DND-41 (cell line): ENCODE results near the gene ZBED5.

Experiments used
- EZH2 ChIP-seq: IDR thresholded peaks from 3 replicates; pipeline ENCODE4 v1.6.1; 2012; ENCODE audit warnings: borderline replicate concordance, low read depth, mild to moderate bottlenecking, moderate library complexity, low read length, inconsistent platforms; ENCODE audit not compliant: severe bottlenecking
- TF ChIP-seq, protein P1 (sequence below): IDR thresholded peaks from 2 replicates; pipeline ENCODE4 v1.5.1; 2012; ENCODE audit warnings: borderline replicate concordance, low read length, moderate library complexity, mild to moderate bottlenecking; ENCODE audit not compliant: poor library complexity, severe bottlenecking; ENCODE audit errors: extremely low read depth

DNA sequence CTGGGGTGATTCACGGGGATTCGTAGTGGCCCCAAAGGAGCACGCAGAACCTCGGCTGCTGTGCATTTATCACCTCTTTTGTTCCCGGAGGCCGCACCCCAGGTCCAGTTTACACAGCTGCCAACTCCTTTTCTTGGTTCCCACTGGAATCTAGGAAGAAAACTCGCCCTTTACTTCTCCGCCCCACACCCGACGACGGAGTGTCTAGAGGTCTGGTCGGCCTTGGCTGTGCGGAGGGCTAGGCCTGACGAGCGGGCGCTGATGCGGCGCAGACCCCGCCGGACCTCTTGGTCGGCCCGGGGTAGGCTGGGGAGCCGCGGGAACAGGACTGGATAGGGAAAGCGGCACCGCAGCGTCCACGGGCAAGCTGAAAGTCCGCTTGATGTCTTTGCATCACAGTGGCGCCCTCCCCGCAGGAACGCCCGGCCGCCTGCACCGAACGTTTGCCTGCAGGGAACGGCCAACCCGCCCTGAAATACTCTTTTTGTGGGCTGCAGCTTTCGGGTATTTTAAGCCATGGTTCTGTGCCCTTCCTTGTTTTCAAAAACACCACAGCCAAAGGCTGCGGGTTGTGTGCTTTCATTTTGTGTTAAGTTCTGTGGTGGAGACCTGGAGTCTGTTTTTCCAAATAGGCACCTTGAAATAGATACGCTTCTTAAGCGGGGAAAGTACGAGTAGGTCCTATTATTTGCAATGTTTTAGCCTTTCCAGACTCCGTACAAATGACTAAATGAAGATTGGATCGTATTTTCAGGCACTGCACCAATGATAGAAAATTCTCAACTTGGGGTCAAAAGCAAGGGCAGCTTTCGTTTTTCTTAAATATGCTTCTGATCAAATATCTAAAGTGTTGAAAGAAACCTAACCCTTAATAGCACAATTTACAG lies 829 bp upstream of the ZBED5 start:
- TF ChIP-seq, protein P1, sequence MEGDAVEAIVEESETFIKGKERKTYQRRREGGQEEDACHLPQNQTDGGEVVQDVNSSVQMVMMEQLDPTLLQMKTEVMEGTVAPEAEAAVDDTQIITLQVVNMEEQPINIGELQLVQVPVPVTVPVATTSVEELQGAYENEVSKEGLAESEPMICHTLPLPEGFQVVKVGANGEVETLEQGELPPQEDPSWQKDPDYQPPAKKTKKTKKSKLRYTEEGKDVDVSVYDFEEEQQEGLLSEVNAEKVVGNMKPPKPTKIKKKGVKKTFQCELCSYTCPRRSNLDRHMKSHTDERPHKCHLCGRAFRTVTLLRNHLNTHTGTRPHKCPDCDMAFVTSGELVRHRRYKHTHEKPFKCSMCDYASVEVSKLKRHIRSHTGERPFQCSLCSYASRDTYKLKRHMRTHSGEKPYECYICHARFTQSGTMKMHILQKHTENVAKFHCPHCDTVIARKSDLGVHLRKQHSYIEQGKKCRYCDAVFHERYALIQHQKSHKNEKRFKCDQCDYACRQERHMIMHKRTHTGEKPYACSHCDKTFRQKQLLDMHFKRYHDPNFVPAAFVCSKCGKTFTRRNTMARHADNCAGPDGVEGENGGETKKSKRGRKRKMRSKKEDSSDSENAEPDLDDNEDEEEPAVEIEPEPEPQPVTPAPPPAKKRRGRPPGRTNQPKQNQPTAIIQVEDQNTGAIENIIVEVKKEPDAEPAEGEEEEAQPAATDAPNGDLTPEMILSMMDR = peak; percentile 10
- TF ChIP-seq EZH2 = no peak
